B cell (primary cell): ENCODE results near the gene THRB.

Experiments used
- CTCF ChIP-seq: fragments of 200-600 bp; IDR thresholded peaks from one replicate; pipeline ENCODE4 v1.8.0; 2022; ENCODE audit warnings: antibody characterized with exemption, mild to moderate bottlenecking
- EZH2 ChIP-seq: IDR thresholded peaks from 2 replicates; pipeline ENCODE4 v1.6.1; 2012; ENCODE audit warnings: borderline replicate concordance, low read depth, mild to moderate bottlenecking, moderate library complexity, low read length; ENCODE audit not compliant: insufficient read depth, poor library complexity, severe bottlenecking

GRCh38 chr3:24142127-24142526 lies 352.5 kb downstream of the THRB start:
- TF ChIP-seq CTCF: no peak
- no peak for TF ChIP-seq EZH2
